ENCODE results near the gene COQ9. TPM values are rescaled to one million over a fixed set of nuclear protein-coding genes. Genes with fewer than 3 reads are reported as not detected.

Gene COQ9
- total RNA-seq, 2 experiments from 2014 or later, result 39.8 to 41.1 TPM

DNA sequence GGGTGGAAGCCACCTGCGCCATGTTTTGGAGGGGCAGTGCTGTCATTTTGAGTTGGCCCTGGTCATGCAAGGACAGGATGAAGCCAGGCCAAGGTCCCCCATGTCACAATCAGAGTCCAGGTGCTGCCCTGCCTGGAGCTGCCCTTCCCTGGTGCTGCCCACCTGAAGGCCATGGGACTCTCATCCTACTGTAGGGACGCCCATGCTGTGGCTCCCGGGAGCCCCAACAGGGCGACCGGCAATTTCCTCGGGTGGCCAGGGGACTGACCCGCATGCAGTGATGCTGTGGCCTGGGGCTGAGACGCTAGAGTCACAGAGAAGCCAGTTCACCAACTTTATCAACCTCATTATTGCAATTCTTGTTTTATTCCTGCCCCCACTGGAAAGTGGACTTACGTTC, 34.7 kb upstream of the COQ9 start:
- ChIA-PET POLR2A (no interaction called here), CTCF (interaction anchor here (1.2 to 3.7 kb wide), 2 partner anchors 26 to 111 kb away, joined by 3 to 16 read pairs; no protein-coding TSS in a partner anchor)
- no peak overlapping the region for H3K4me3 Mint-ChIP-seq
- H3K9me3 Mint-ChIP-seq, result no peaks in the 10 kb centered on the region
- no peak overlapping the region for H3K27ac Mint-ChIP-seq
- H3K4me1 Mint-ChIP-seq, result peaks cover 6% of the 10 kb centered on the region
- H3K27me3 Mint-ChIP-seq, result no peaks in the 10 kb centered on the region
- no peaks in the 10 kb centered on the region for H3K36me3 Mint-ChIP-seq (ENCODE audit: low read depth)
- DNase-seq, result no peak

DNA sequence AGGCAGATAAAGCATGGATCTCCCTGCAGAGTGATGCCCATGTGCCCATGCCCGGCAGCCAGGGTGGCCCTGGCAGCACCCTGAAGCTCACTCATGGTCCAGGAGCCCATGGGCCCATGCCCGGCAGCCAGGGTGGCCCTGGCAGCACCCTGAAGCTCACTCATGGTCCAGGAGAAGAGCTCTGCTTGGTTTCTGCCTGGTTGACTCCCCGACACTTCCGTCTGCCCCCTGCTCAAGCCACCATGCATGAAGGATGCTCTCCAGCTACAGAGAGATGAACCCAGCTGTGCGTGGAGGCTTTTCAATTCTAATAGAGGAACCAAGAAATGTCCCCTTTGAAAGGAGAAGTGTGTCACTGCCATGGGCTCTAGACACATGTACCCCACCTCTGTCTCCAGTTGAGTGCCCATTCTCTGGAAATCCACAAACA, 34.0 kb upstream of the COQ9 start:
- DNase-seq, result no peak
- ChIA-PET CTCF (interaction anchor here (1.2 to 3.7 kb wide), 3 partner anchors 27 to 112 kb away, joined by 3 to 16 read pairs (median 4); no protein-coding TSS in a partner anchor), POLR2A (interaction anchor here (0.6 to 1.0 kb wide), 2 partner anchors 99 to 160 kb away, joined by 3 to 4 read pairs; no protein-coding TSS in a partner anchor)
- no peak overlapping the region for H3K27ac Mint-ChIP-seq
- peaks cover 10% of the 10 kb centered on the region for H3K4me1 Mint-ChIP-seq
- H3K27me3 Mint-ChIP-seq, result no peaks in the 10 kb centered on the region
- no peaks in the 10 kb centered on the region for H3K9me3 Mint-ChIP-seq
- H3K36me3 Mint-ChIP-seq (ENCODE audit: low read depth), result no peaks in the 10 kb centered on the region
- no peak overlapping the region for H3K4me3 Mint-ChIP-seq

DNA sequence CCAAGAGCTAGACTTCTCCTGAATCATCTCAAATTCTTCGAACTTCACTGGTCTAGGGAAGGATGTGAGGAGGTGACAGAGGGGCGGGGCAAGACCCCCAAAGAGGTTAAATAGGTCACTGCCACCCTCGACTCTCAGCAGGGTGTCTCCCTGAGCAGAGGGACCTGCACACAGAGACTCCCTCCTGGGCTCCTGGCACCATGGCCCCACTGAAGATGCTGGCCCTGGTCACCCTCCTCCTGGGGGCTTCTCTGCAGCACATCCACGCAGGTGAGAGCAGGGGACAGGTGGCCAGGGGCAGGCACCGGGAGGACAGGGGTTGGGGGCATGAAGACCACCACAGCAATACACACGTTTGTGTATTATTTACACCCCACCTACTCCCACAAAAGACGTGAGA, 33.5 kb upstream of the COQ9 start:
- H3K4me3 Mint-ChIP-seq, result no peak overlapping the region
- H3K36me3 Mint-ChIP-seq (ENCODE audit: low read depth), result no peaks in the 10 kb centered on the region
- CTCF ChIA-PET, result interaction anchor here (1.2 to 3.7 kb wide), 3 partner anchors 28 to 112 kb away, joined by 3 to 16 read pairs (median 4); no protein-coding TSS in a partner anchor
- no peak overlapping the region for H3K27ac Mint-ChIP-seq
- POLR2A ChIA-PET, result interaction anchor here (1.0 kb wide), 1 partner anchor 99 kb away, joined by 4 read pairs; no protein-coding TSS in a partner anchor
- H3K9me3 Mint-ChIP-seq, result no peaks in the 10 kb centered on the region
- no peaks in the 10 kb centered on the region for H3K27me3 Mint-ChIP-seq
- DNase-seq, result no peak
- H3K4me1 Mint-ChIP-seq, result peaks cover 13% of the 10 kb centered on the region

DNA sequence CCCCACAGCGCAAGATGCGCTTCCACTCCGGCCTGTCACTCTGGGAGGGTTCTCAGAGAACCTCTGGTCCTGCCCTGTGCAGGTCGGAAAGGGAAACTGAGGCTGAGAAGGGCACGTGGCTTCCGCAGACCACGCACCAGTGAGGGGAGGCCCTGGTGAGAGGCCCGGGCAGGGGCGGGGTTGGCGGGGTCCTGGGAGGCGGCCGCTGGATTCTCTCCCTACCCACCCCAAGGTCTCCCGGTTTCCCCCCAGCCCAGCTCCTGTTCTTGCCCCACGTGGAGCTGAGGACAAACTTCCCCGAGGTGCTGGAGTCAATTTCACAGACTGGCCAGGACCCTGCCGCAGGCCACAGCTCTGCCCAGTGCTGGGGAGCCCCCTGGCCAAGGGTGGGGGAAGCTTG, 31.2 kb upstream of the COQ9 start:
- POLR2A ChIA-PET, result no interaction called here
- Mint-ChIP-seq H3K4me1 (peaks cover 21% of the 10 kb centered on the region), H3K27me3 (no peaks in the 10 kb centered on the region), H3K27ac (no peak overlapping the region), H3K9me3 (no peaks in the 10 kb centered on the region), H3K4me3 (no peak overlapping the region), H3K36me3 (ENCODE audit: low read depth) (no peaks in the 10 kb centered on the region)
- no peak for DNase-seq
- CTCF ChIA-PET, result interaction anchor here (0.7 to 5.2 kb wide), 17 partner anchors 10 to 462 kb away, joined by 3 to 96 read pairs (median 4); partner anchors contain the start of genes CCL17, CIAPIN1, COQ9 and DOK4

DNA sequence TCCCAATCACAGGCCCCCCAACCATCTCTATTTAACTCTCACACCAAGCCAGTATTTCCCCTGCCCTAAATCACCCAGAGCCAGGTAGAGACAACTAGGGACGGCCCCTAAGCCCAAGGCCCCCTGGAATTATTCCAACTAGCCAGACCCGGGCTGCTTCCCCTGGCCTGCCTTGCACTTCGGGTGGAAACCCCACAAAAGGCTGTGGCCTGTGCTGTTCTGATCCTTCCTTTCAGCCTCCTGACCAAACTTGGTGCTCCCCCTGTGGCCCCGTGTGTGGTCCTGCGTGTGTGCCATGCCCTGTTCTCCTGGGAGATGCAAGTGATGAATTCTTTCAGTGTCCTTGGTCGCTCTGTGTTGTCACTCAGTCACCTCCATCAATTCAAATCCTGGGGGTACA, 27.8 kb upstream of the COQ9 start:
- POLR2A ChIA-PET, result interaction anchor here (0.7 kb wide), 1 partner anchor 156 kb away, joined by 11 read pairs; no protein-coding TSS in a partner anchor
- H3K27ac Mint-ChIP-seq, result peak overlapping the region; percentile 83

DNA sequence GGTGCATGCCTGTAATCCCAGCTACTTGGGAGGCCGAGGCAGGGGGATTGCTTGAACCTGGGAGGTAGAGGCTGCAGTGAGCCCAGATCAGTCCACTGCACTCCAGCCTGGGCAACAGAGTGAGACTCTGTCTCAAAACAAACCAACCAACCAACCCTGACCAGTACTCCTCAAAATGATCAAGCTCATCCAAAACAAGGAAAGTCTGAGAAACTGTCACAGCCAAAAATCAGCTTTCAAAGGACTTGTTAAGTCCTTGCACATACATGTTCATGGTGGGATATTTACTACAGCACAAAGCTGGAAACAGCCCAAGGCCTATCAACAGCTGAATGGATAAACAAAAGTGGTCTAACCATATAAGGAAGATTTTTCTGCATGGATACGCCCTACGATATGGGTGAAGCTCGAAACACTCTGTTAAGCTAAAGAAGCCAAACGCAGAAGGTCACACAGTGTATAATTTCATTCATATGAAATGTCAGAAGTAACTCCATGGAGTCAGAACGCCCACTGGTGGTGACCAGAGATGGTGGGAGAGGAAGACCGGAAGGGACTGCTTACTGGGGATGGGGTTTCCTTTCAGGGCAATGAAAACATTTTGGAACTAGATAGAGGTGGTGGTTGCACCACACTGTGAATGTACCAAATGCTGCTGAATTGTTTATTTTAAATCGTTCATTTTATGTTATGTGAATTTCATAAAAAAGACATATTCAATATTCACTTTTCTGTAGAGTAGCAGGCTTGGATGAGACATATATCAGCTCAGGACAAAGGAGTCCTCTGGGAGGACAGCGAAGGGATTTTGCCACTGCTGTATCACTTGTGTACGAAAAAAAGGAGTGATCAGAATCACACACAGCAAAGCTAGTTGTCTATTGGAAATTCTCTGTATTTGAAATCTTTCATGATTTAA, 25.0 kb upstream of the COQ9 start:
- no peaks in the 10 kb centered on the region for H3K9me3 Mint-ChIP-seq
- H3K4me1 Mint-ChIP-seq, result peaks cover 16% of the 10 kb centered on the region
- POLR2A ChIA-PET, result no interaction called here
- peaks cover 4% of the 10 kb centered on the region for H3K36me3 Mint-ChIP-seq (ENCODE audit: low read depth)
- CTCF ChIA-PET, result interaction anchor here (0.6 to 3.3 kb wide), 4 partner anchors 11 to 122 kb away, joined by 3 to 11 read pairs (median 3); no protein-coding TSS in a partner anchor
- H3K27me3 Mint-ChIP-seq, result no peaks in the 10 kb centered on the region
- H3K27ac Mint-ChIP-seq, result no peak overlapping the region
- no peak overlapping the region for H3K4me3 Mint-ChIP-seq
- no peak for DNase-seq

More for the DNA sequence above, 27.8 kb upstream of the COQ9 start:
- Mint-ChIP-seq H3K27me3 (no peaks in the 10 kb centered on the region), H3K36me3 (ENCODE audit: low read depth) (no peaks in the 10 kb centered on the region), H3K4me3 (no peak overlapping the region), H3K9me3 (no peaks in the 10 kb centered on the region), H3K4me1 (peaks cover 21% of the 10 kb centered on the region)
- DNase-seq, result no peak
- CTCF ChIA-PET, result interaction anchor here (0.6 to 5.2 kb wide), 12 partner anchors 10 to 326 kb away, joined by 3 to 96 read pairs (median 8); partner anchors contain the start of genes CIAPIN1 and COQ9

DNA sequence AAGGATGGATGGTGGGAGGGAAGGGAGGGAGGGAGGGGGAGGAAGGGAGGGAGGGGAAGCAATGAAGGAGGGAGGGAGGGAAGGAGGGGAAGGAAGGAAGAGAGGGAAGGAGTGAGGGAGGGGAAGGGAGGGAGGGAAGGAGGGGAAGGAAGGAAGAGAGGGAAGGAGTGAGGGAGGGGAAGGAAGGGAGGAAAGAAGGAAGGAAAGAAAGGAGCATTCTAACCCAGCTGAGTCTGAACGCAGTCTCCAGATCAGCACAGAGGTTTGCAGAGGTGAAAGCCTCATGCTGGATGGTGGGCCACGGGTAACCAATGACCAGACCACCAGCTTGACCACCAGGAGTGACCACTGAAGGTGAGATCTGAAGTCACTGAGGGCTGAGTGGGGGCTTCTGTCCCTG, 24.1 kb upstream of the COQ9 start:
- Mint-ChIP-seq H3K36me3 (ENCODE audit: low read depth) (peaks cover 11% of the 10 kb centered on the region), H3K4me1 (peaks cover 11% of the 10 kb centered on the region), H3K27ac (no peak overlapping the region), H3K9me3 (no peaks in the 10 kb centered on the region), H3K4me3 (no peak overlapping the region), H3K27me3 (no peaks in the 10 kb centered on the region)
- ChIA-PET CTCF (interaction anchor here (3.3 kb wide), 1 partner anchor 123 kb away, joined by 11 read pairs; no protein-coding TSS in a partner anchor), POLR2A (no interaction called here)
- DNase-seq, result no peak

DNA sequence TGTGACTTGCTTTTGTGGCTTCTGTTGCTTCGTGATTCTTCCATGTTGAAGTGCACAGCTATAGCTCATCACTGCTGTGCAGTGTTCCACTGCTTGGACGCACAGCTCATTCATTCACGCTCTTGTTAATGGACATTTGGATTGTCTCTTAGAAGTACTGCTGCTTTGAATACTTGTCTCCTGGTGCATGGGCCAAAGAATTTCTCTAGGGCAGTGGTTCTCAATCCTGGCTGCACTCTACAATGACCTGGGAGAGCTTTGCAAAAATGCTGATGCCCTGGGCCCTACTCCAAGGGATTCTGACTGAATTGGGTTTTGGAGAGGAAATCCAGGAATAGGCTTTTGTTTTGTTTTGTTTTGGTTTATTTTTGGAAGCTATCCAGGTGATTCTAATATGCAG, 22.7 kb upstream of the COQ9 start:
- no peak overlapping the region for H3K27ac Mint-ChIP-seq
- peaks cover under 1% of the 10 kb centered on the region for H3K4me1 Mint-ChIP-seq
- no peaks in the 10 kb centered on the region for H3K9me3 Mint-ChIP-seq
- H3K27me3 Mint-ChIP-seq, result no peaks in the 10 kb centered on the region
- ChIA-PET POLR2A (no interaction called here), CTCF (interaction anchor here (0.6 to 3.3 kb wide), 7 partner anchors 20 to 134 kb away, joined by 3 to 11 read pairs (median 4); partner anchors contain the start of genes CIAPIN1, COQ9 and POLR2C)
- peaks cover 24% of the 10 kb centered on the region for H3K36me3 Mint-ChIP-seq (ENCODE audit: low read depth)
- DNase-seq, result no peak
- no peak overlapping the region for H3K4me3 Mint-ChIP-seq

DNA sequence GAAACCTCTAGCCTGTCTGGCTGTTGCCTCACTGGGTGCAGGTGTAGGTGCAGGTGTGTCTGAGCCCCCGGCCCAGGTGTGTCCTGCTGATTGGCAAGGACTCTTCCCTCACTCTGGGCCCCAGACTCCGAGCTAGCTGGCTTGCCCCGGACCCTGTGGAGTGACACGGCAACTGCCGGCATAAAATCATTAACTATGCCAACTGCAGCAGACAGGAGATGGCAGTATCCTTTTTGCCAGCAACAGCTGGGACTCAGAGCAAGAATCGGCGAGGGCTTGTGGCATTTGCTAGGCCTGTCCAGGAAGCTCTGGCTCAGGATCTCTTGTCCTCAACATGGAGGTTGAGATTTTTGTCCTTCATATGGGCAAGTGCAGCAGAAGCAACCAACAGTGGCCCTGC, 20.9 kb upstream of the COQ9 start:
- CTCF ChIA-PET, result interaction anchor here (0.6 to 2.5 kb wide), 4 partner anchors 9 to 959 kb away, joined by 3 to 10 read pairs (median 4); partner anchors contain the start of genes CIAPIN1 and COQ9
- Mint-ChIP-seq H3K27ac (no peak overlapping the region), H3K4me1 (no peaks in the 10 kb centered on the region), H3K9me3 (no peaks in the 10 kb centered on the region), H3K4me3 (no peak overlapping the region), H3K36me3 (ENCODE audit: low read depth) (peaks cover 39% of the 10 kb centered on the region), H3K27me3 (no peaks in the 10 kb centered on the region)
- POLR2A ChIA-PET, result no interaction called here
- DNase-seq, result no peak

DNA sequence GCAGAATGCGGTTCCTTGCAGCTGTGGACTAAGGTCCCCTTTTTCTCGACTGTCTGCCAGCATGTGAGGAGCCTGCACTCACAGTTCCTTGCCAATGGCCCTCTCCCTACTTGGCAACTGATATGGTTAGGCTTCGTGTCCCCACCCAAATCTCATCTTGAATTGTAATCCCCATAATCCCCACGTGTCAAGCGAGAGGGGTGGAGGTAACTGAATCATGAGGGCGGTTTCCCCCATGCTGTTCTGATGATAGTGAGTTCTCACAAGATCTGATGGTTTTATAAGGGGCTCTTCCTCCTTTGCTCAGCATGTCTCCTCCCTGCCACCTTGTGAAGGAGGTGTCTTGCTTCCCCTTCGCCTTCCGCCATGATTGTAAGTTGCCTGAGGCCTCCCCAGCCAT, 20.0 kb upstream of the COQ9 start:
- ChIA-PET CTCF (interaction anchor here (2.5 kb wide), 1 partner anchor 10 kb away, joined by 10 read pairs; no protein-coding TSS in a partner anchor), POLR2A (no interaction called here)
- Mint-ChIP-seq H3K4me1 (no peaks in the 10 kb centered on the region), H3K27ac (no peak overlapping the region), H3K9me3 (no peaks in the 10 kb centered on the region), H3K4me3 (no peak overlapping the region), H3K27me3 (no peaks in the 10 kb centered on the region), H3K36me3 (ENCODE audit: low read depth) (peaks cover 40% of the 10 kb centered on the region)
- DNase-seq, result no peak

DNA sequence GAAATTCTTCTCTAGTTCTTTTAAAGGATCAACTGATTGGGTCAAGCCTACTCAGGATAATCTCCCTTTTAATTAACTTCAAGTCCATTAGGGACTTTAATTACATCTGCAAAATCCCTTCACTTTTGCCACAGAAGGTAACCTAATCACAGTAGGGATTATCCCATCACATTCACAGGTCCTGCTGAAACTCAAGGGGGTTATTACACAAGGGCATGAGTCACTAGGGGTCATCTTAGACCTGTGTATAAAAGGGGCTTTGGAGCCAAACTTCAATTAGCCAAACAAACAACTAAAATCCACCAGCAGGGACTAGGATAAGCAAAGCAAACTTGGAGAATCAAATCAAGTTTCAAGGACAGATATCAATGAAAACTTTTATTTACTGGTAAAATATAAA, 19.5 kb upstream of the COQ9 start:
- DNase-seq, result no peak
- Mint-ChIP-seq H3K4me1 (peaks cover 2% of the 10 kb centered on the region), H3K27ac (no peak overlapping the region), H3K27me3 (no peaks in the 10 kb centered on the region), H3K36me3 (ENCODE audit: low read depth) (peaks cover 44% of the 10 kb centered on the region), H3K9me3 (no peaks in the 10 kb centered on the region), H3K4me3 (no peak overlapping the region)
- ChIA-PET POLR2A (no interaction called here), CTCF (no interaction called here)

DNA sequence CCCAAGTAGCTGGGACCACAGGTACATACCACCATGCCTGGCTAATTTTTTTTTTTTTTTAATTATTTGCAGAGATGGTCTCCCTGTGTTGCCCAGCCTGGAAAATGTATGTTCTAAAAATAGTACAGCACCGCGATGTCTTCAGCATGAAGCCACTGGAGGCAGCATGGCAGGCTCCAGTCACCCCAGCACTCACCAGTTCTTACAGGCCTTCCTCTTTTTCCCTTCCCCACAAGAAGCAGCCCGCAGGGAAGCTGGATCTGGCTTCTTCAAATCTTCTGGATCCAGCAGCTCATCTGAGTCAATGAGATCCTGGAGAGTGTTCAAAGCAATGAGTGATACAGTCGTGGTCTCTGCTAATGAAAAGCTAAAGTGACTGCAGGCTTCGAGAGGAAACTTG, 16.3 kb upstream of the COQ9 start:
- CTCF ChIA-PET, result interaction anchor here (0.5 to 2.2 kb wide), 4 partner anchors 14 to 149 kb away, joined by 3 to 9 read pairs (median 4); no protein-coding TSS in a partner anchor
- no peaks in the 10 kb centered on the region for H3K27me3 Mint-ChIP-seq
- peaks cover 65% of the 10 kb centered on the region for H3K36me3 Mint-ChIP-seq (ENCODE audit: low read depth)
- H3K4me3 Mint-ChIP-seq, result no peak overlapping the region
- H3K4me1 Mint-ChIP-seq, result peaks cover 17% of the 10 kb centered on the region
- no peak for DNase-seq
- no peak overlapping the region for H3K27ac Mint-ChIP-seq
- no peaks in the 10 kb centered on the region for H3K9me3 Mint-ChIP-seq
- POLR2A ChIA-PET, result no interaction called here

DNA sequence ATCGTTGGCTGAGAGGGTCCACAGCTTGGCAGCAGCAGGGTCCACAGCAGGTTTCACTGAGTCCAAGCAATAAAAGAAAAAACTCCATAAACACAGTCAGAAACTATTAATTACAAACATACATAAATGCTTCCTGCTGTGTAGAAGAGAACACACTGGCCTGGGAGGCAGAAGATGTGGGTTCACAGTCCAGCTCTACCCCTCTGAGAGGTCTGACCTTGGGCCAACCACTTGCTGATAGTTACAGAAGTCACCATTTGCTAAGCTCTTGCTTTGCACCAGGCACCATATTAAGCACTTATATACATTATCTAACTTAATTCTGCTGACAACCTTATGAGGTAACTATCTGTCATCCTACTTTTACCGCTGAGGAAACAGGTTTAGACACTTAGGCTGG, 14.8 kb upstream of the COQ9 start:
- H3K27me3 Mint-ChIP-seq, result no peaks in the 10 kb centered on the region
- CTCF ChIA-PET, result interaction anchor here (2.8 kb wide), 1 partner anchor 15 kb away, joined by 14 read pairs; no protein-coding TSS in a partner anchor

More for the DNA sequence above, 14.8 kb upstream of the COQ9 start:
- Mint-ChIP-seq H3K9me3 (no peaks in the 10 kb centered on the region), H3K4me3 (no peak overlapping the region), H3K4me1 (peaks cover 17% of the 10 kb centered on the region), H3K36me3 (ENCODE audit: low read depth) (peaks cover 65% of the 10 kb centered on the region), H3K27ac (no peak overlapping the region)
- POLR2A ChIA-PET, result no interaction called here
- no peak for DNase-seq

Data from activated CD4-positive, alpha-beta T cell treated with anti-CD3 and anti-CD28 coated beads, Interleukin-2, amount 10 ng/mL, durations not matched to agents 7 days and 5 days (primary cell).